KMS-11 (cell line): ENCODE measurements around the gene CNTN5.

Experiments
- H2AFZ ChIP-seq: fragments of 200-600 bp; sonication (generic); 2 replicates; pipeline ENCODE4 v1.6.1; 2016; ENCODE audit warnings: antibody characterized with exemption, mixed run types, low read depth
- H3K27ac ChIP-seq: fragments of 200-600 bp; sonication (generic); 2 replicates; pipeline ENCODE4 v1.6.1; 2016; ENCODE audit warnings: mild to moderate bottlenecking, mixed run types
- H3K27me3 ChIP-seq: fragments of 200-600 bp; sonication (generic); 2 replicates; pipeline ENCODE4 v1.6.1; 2017; ENCODE audit warnings: mild to moderate bottlenecking, low read depth, mixed run types, moderate library complexity; ENCODE audit not compliant: insufficient read depth
- H3K36me3 ChIP-seq: fragments of 200-600 bp; sonication (generic); 2 replicates; pipeline ENCODE4 v1.6.1; 2017; ENCODE audit warnings: mild to moderate bottlenecking, mixed run types; ENCODE audit not compliant: insufficient read depth
- H3K4me1 ChIP-seq: fragments of 200-600 bp; sonication (generic); 2 replicates; pipeline ENCODE4 v1.6.1; 2016; ENCODE audit warnings: mild to moderate bottlenecking, low read depth, mixed run types; ENCODE audit not compliant: poor library complexity, severe bottlenecking
- H3K4me2 ChIP-seq: fragments of 200-600 bp; sonication (generic); 2 replicates; pipeline ENCODE4 v1.7.0; 2016; ENCODE audit warnings: mild to moderate bottlenecking, mixed run types
- H3K4me3 ChIP-seq: fragments of 200-600 bp; sonication (generic); IDR thresholded peaks from 2 replicates; pipeline ENCODE4 v1.6.1; 2017; ENCODE audit warnings: low read depth, low read length, mixed read lengths; ENCODE audit not compliant: insufficient read depth
- H3K79me2 ChIP-seq: fragments of 200-600 bp; sonication (generic); 2 replicates; pipeline ENCODE4 v1.6.1; 2016; ENCODE audit warnings: low read depth, mixed run types; ENCODE audit not compliant: insufficient read depth
- H3K9ac ChIP-seq: fragments of 200-600 bp; sonication (generic); 2 replicates; pipeline ENCODE4 v1.6.1; 2016; ENCODE audit warnings: mild to moderate bottlenecking, mixed run types
- H4K20me1 ChIP-seq: fragments of 200-600 bp; sonication (generic); 2 replicates; pipeline ENCODE4 v1.6.1; 2016; ENCODE audit warnings: mild to moderate bottlenecking, mixed run types; ENCODE audit not compliant: insufficient read depth
- CTCF ChIP-seq: fragments of 200-600 bp; sonication (generic); conservative IDR thresholded peaks from 2 replicates; pipeline ENCODE4 v1.6.1; 2017; ENCODE audit warnings: low read depth, mild to moderate bottlenecking, antibody characterized with exemption, low read length, moderate library complexity, mixed read lengths

CNTN5 gene

GRCh38 chr11:100010393-100010792 lies 989.6 kb downstream of the CNTN5 start:
- H4K20me1 ChIP-seq: no peaks in the 10 kb centered on the region
- no peak overlapping the region for H3K4me2 ChIP-seq
- H2AFZ ChIP-seq: no peak overlapping the region
- H3K4me1 ChIP-seq: no peaks in the 10 kb centered on the region
- no peaks in the 10 kb centered on the region for H3K79me2 ChIP-seq
- no peaks in the 10 kb centered on the region for H3K27me3 ChIP-seq
- no peaks in the 10 kb centered on the region for H3K36me3 ChIP-seq
- no peak overlapping the region for H3K4me3 ChIP-seq
- H3K27ac ChIP-seq: no peak overlapping the region
- TF ChIP-seq CTCF: peak; percentile 22; the same call in 1 of the 2 replicates
- H3K9ac ChIP-seq: no peak overlapping the region

- H4K20me1 ChIP-seq: no peaks in the 10 kb centered on the region
- no peaks in the 10 kb centered on the region for H3K79me2 ChIP-seq
- H3K9ac ChIP-seq: no peak overlapping the region
- no peak overlapping the region for H3K4me2 ChIP-seq
- H3K4me1 ChIP-seq: no peaks in the 10 kb centered on the region
- no peak overlapping the region for H3K4me3 ChIP-seq
- TF ChIP-seq CTCF: no peak
- no peak overlapping the region for H3K27ac ChIP-seq
- H3K36me3 ChIP-seq: no peaks in the 10 kb centered on the region
- H2AFZ ChIP-seq: no peak overlapping the region
- H3K27me3 ChIP-seq: no peaks in the 10 kb centered on the region
Observed at GRCh38 chr11:100011697-100012096, 990.9 kb downstream of the CNTN5 start.

GRCh38 chr11:100013011-100013410 lies 992.3 kb downstream of the CNTN5 start:
- Histone ChIP-seq H2AFZ (no peak overlapping the region), H3K36me3 (no peaks in the 10 kb centered on the region), H4K20me1 (no peaks in the 10 kb centered on the region), H3K27me3 (no peaks in the 10 kb centered on the region), H3K4me1 (no peaks in the 10 kb centered on the region), H3K4me2 (no peak overlapping the region), H3K4me3 (no peak overlapping the region), H3K79me2 (no peaks in the 10 kb centered on the region), H3K9ac (no peak overlapping the region), H3K27ac (no peak overlapping the region)
- no peak for TF ChIP-seq CTCF

- Histone ChIP-seq H3K27me3 (no peaks in the 10 kb centered on the region), H3K9ac (no peak overlapping the region), H3K27ac (no peak overlapping the region), H3K79me2 (no peaks in the 10 kb centered on the region), H4K20me1 (no peaks in the 10 kb centered on the region), H3K4me3 (no peak overlapping the region), H3K36me3 (no peaks in the 10 kb centered on the region), H3K4me1 (no peaks in the 10 kb centered on the region), H3K4me2 (no peak overlapping the region), H2AFZ (no peak overlapping the region)
- TF ChIP-seq CTCF: no peak
Observed at GRCh38 chr11:100031973-100032372, 1011.2 kb downstream of the CNTN5 start.
